Activated CD8-positive, alpha-beta memory T cell treated with anti-CD3 and anti-CD28 coated beads for 48 hours (primary cell): ENCODE measurements around the gene MYO15B.

Source experiments
- DNase-seq, 3 experiments: peaks; one replicate each; pipeline ENCODE4 v3.0.0-alpha.2; 2020; ENCODE audit warnings: low read depth in 2 of 3, low spot score in 2 of 3

The MYO15B gene

GRCh38 chr17:75622771-75623273, 35.2 kb downstream of the MYO15B start:
- DNase-seq, result no peak

- DNase-seq, result no peak
Observed at GRCh38 chr17:75623386-75623785, 35.8 kb downstream of the MYO15B start.

GRCh38 chr17:75624021-75624420, 36.4 kb downstream of the MYO15B start:
- no peak for DNase-seq

GRCh38 chr17:75624714-75625345, 37.2 kb downstream of the MYO15B start:
- DNase-seq, result no peak

- DNase-seq, result no peak
Observed at GRCh38 chr17:75625813-75626486, 38.4 kb downstream of the MYO15B start.

GRCh38 chr17:75626496-75627038, 39.0 kb downstream of the MYO15B start:
- no peak for DNase-seq

GRCh38 chr17:75627094-75627493, 39.5 kb downstream of the MYO15B start:
- DNase-seq, result no peak

GRCh38 chr17:75628425-75628824, 40.8 kb downstream of the MYO15B start:
- no peak for DNase-seq

- DNase-seq, result no peak
Observed at GRCh38 chr17:75629157-75629556, 41.6 kb downstream of the MYO15B start.

GRCh38 chr17:75630071-75630917, 42.7 kb downstream of the MYO15B start:
- DNase-seq, result no peak

GRCh38 chr17:75631353-75631752, 43.8 kb downstream of the MYO15B start:
- DNase-seq, result no peak

- DNase-seq, result no peak
Observed at GRCh38 chr17:75632428-75632827, 44.8 kb downstream of the MYO15B start.

GRCh38 chr17:75632863-75633485, 45.4 kb downstream of the MYO15B start, which contains the start of gene SMIM5:
Gene SMIM5, plus strand, starts transcription at chr17:75633434. Its CDS starts 6,768 bp downstream, at chr17:75640202.
- peak; percentile 56 to 83 (median 74) for DNase-seq

- no peak for DNase-seq
Observed at GRCh38 chr17:75633486-75634375, 46.1 kb downstream of the MYO15B start.

- DNase-seq, result no peak
Observed at GRCh38 chr17:75634376-75634740, 46.8 kb downstream of the MYO15B start.

- no peak for DNase-seq
Observed at GRCh38 chr17:75634754-75635609, 47.4 kb downstream of the MYO15B start.

GRCh38 chr17:75635610-75636202, 48.1 kb downstream of the MYO15B start:
- DNase-seq, result no peak

- DNase-seq, result no peak
Observed at GRCh38 chr17:75636381-75637142, 49.0 kb downstream of the MYO15B start.
